ENCODE measurements around the gene SORCS2.
A peak's percentile ranks its signal among the peaks of the same experiment; 100 is the strongest.

The SORCS2 gene

GRCh38 chr4:7256984-7257810 is 64.9 kb downstream of the SORCS2 start:
- Histone ChIP-seq H3K9me3 (ENCODE audit: control insufficient read depth in 2 of 2, low read length in 2 of 2) (no peaks in the 10 kb centered on the region), H3K4me1 (ENCODE audit: control insufficient read depth, insufficient read depth, low read length) (peaks cover 18% of the 10 kb centered on the region), H3K27me3 (ENCODE audit: control insufficient read depth in 1 of 2, insufficient read depth in 2 of 2, low read length in 2 of 2) (peaks cover 0 to 3% of the 10 kb centered on the region in 2 donors), H3K27ac (ENCODE audit: low read length) (no peak overlapping the region), H3K4me3 (ENCODE audit: low read length in 2 of 2) (peak overlapping the region in 1 of 2 donors; percentile 15), H3K9ac (ENCODE audit: low read length in 2 of 2) (no peak overlapping the region), H3K36me3 (ENCODE audit: control insufficient read depth in 2 of 2, insufficient read depth in 2 of 2, low read length in 2 of 2) (no peaks in the 10 kb centered on the region)

GRCh38 chr4:7259039-7259438 is 66.7 kb downstream of the SORCS2 start:
- Histone ChIP-seq H3K4me1 (ENCODE audit: control insufficient read depth, insufficient read depth, low read length) (peaks cover 16% of the 10 kb centered on the region), H3K36me3 (ENCODE audit: control insufficient read depth in 2 of 2, insufficient read depth in 2 of 2, low read length in 2 of 2) (no peaks in the 10 kb centered on the region), H3K9me3 (ENCODE audit: control insufficient read depth in 2 of 2, low read length in 2 of 2) (no peaks in the 10 kb centered on the region), H3K27ac (ENCODE audit: low read length) (no peak overlapping the region), H3K27me3 (ENCODE audit: control insufficient read depth in 1 of 2, insufficient read depth in 2 of 2, low read length in 2 of 2) (peaks cover 0 to 3% of the 10 kb centered on the region in 2 donors), H3K4me3 (ENCODE audit: low read length in 2 of 2) (no peak overlapping the region), H3K9ac (ENCODE audit: low read length in 2 of 2) (no peak overlapping the region)

DNA sequence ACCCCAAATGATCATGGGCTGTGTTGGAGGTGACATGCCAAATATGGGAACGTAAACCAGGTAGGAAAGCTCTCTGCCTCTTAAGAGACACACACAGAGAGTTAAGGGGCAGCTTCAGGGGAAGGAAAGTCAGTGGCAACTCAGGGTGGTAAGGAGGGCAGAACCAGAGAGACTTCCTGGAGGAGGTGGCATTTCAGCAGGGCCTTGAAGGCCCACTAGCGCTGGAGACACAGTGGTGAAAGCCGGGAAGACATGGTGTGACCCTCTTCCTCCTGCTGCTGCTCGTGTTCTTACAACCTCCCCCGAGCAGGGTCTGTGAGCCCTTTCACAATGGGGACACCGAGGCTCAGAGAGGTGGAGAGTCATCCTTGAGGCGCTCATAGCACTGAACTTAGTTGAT is 68.2 kb downstream of the SORCS2 start:
- Histone ChIP-seq H3K9ac (ENCODE audit: low read length in 2 of 2) (no peak overlapping the region), H3K27me3 (ENCODE audit: control insufficient read depth in 1 of 2, insufficient read depth in 2 of 2, low read length in 2 of 2) (peaks cover 0 to 3% of the 10 kb centered on the region in 2 donors), H3K36me3 (ENCODE audit: control insufficient read depth in 2 of 2, insufficient read depth in 2 of 2, low read length in 2 of 2) (no peaks in the 10 kb centered on the region), H3K4me1 (ENCODE audit: control insufficient read depth, insufficient read depth, low read length) (peaks cover 12% of the 10 kb centered on the region), H3K4me3 (ENCODE audit: low read length in 2 of 2) (no peak overlapping the region), H3K9me3 (ENCODE audit: control insufficient read depth in 2 of 2, low read length in 2 of 2) (no peaks in the 10 kb centered on the region), H3K27ac (ENCODE audit: low read length) (no peak overlapping the region)

DNA sequence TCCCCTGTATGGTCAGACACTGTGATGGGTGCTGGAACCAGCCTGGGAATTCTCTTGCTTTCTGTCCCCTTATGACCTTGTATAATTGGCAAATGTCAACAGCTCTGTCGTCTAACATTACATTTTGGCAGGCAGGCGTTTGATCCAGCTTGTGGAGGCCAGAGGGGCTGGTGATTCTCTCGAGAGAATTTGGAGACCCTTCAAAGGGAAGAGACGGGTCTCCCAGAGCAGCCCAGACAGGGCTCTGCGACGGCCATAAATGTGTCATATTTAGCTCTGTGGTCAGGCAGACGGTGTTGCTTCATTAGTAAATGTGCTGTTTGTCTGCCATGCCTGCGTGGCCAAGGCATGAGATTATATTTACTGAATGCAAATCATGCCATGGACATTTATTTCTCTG is 68.7 kb downstream of the SORCS2 start:
- Histone ChIP-seq H3K9ac (ENCODE audit: low read length in 2 of 2) (no peak overlapping the region), H3K4me1 (ENCODE audit: control insufficient read depth, insufficient read depth, low read length) (peaks cover 9% of the 10 kb centered on the region), H3K36me3 (ENCODE audit: control insufficient read depth in 2 of 2, insufficient read depth in 2 of 2, low read length in 2 of 2) (no peaks in the 10 kb centered on the region), H3K4me3 (ENCODE audit: low read length in 2 of 2) (no peak overlapping the region), H3K9me3 (ENCODE audit: control insufficient read depth in 2 of 2, low read length in 2 of 2) (no peaks in the 10 kb centered on the region), H3K27ac (ENCODE audit: low read length) (no peak overlapping the region), H3K27me3 (ENCODE audit: control insufficient read depth in 1 of 2, insufficient read depth in 2 of 2, low read length in 2 of 2) (peaks cover 0 to 3% of the 10 kb centered on the region in 2 donors)

DNA sequence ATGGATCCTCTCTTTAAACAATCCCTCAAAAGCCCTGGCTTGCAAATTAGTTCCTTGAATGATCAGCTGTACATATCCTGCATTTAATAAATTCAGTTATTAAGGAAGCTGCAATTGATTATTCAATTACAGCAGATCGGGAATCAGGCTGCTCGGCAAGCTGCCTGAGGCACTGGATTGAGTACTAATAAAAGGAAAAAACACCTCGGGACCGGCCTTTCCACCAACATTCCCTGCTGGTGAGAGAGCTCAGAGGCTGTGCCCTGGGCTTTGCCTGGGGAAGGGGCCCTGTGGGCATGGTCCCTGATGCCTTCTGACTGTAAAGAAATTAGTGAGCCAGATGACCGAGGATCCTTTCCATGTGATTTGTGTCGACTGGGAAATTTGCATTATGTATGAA is 69.2 kb downstream of the SORCS2 start:
- H3K9me3 ChIP-seq (ENCODE audit: control insufficient read depth in 2 of 2, low read length in 2 of 2) = no peaks in the 10 kb centered on the region
- H3K36me3 ChIP-seq (ENCODE audit: control insufficient read depth in 2 of 2, insufficient read depth in 2 of 2, low read length in 2 of 2) = no peaks in the 10 kb centered on the region
- no peak overlapping the region for H3K27ac ChIP-seq (ENCODE audit: low read length)
- H3K9ac ChIP-seq (ENCODE audit: low read length in 2 of 2) = no peak overlapping the region
- H3K4me3 ChIP-seq (ENCODE audit: low read length in 2 of 2) = no peak overlapping the region
- peaks cover 0 to 3% of the 10 kb centered on the region in 2 donors for H3K27me3 ChIP-seq (ENCODE audit: control insufficient read depth in 1 of 2, insufficient read depth in 2 of 2, low read length in 2 of 2)
- H3K4me1 ChIP-seq (ENCODE audit: control insufficient read depth, insufficient read depth, low read length) = peaks cover 7% of the 10 kb centered on the region

GRCh38 chr4:7262134-7262533 is 69.8 kb downstream of the SORCS2 start:
- H3K9ac ChIP-seq (ENCODE audit: low read length in 2 of 2) = no peak overlapping the region
- H3K9me3 ChIP-seq (ENCODE audit: control insufficient read depth in 2 of 2, low read length in 2 of 2) = no peaks in the 10 kb centered on the region
- H3K27me3 ChIP-seq (ENCODE audit: control insufficient read depth in 1 of 2, insufficient read depth in 2 of 2, low read length in 2 of 2) = peaks cover 0 to 3% of the 10 kb centered on the region in 2 donors
- no peaks in the 10 kb centered on the region for H3K36me3 ChIP-seq (ENCODE audit: control insufficient read depth in 2 of 2, insufficient read depth in 2 of 2, low read length in 2 of 2)
- peaks cover 2% of the 10 kb centered on the region for H3K4me1 ChIP-seq (ENCODE audit: control insufficient read depth, insufficient read depth, low read length)
- no peak overlapping the region for H3K27ac ChIP-seq (ENCODE audit: low read length)
- H3K4me3 ChIP-seq (ENCODE audit: low read length in 2 of 2) = no peak overlapping the region

GRCh38 chr4:7263166-7263565 is 70.8 kb downstream of the SORCS2 start:
- no peaks in the 10 kb centered on the region for H3K36me3 ChIP-seq (ENCODE audit: control insufficient read depth in 2 of 2, insufficient read depth in 2 of 2, low read length in 2 of 2)
- no peak overlapping the region for H3K4me3 ChIP-seq (ENCODE audit: low read length in 2 of 2)
- H3K9me3 ChIP-seq (ENCODE audit: control insufficient read depth in 2 of 2, low read length in 2 of 2) = no peaks in the 10 kb centered on the region
- peaks cover 2% of the 10 kb centered on the region for H3K4me1 ChIP-seq (ENCODE audit: control insufficient read depth, insufficient read depth, low read length)
- no peak overlapping the region for H3K9ac ChIP-seq (ENCODE audit: low read length in 2 of 2)
- no peak overlapping the region for H3K27ac ChIP-seq (ENCODE audit: low read length)
- peaks cover 0 to 3% of the 10 kb centered on the region in 2 donors for H3K27me3 ChIP-seq (ENCODE audit: control insufficient read depth in 1 of 2, insufficient read depth in 2 of 2, low read length in 2 of 2)

DNA sequence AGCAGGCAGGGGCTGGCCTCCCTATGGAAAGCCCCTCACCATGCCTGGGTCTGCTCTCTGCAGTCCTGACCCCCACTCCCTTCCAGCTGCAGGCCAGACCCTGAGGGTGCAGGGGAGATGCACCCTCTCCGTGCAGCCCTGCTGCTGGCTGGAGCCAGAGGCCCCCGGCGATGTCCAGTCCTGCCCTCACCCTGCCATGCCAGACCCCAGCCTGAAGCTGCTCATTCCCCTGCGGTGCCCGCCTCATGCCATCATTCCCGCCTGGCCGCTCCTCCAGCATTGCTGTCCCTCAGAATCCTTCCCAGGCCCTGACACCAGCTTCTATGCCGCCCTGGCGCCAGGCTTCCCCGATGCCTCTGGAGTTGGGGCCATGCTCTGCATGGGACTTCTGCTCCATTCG is 72.4 kb downstream of the SORCS2 start:
- H3K4me3 ChIP-seq (ENCODE audit: low read length in 2 of 2) = no peak overlapping the region
- no peak overlapping the region for H3K9ac ChIP-seq (ENCODE audit: low read length in 2 of 2)
- peaks cover 2% of the 10 kb centered on the region for H3K4me1 ChIP-seq (ENCODE audit: control insufficient read depth, insufficient read depth, low read length)
- H3K27ac ChIP-seq (ENCODE audit: low read length) = no peak overlapping the region
- H3K36me3 ChIP-seq (ENCODE audit: control insufficient read depth in 2 of 2, insufficient read depth in 2 of 2, low read length in 2 of 2) = no peaks in the 10 kb centered on the region
- peaks cover 0 to 5% of the 10 kb centered on the region in 2 donors for H3K27me3 ChIP-seq (ENCODE audit: control insufficient read depth in 1 of 2, insufficient read depth in 2 of 2, low read length in 2 of 2)
- H3K9me3 ChIP-seq (ENCODE audit: control insufficient read depth in 2 of 2, low read length in 2 of 2) = no peaks in the 10 kb centered on the region

- H3K36me3 ChIP-seq (ENCODE audit: control insufficient read depth in 2 of 2, insufficient read depth in 2 of 2, low read length in 2 of 2) = no peaks in the 10 kb centered on the region
- H3K9ac ChIP-seq (ENCODE audit: low read length in 2 of 2) = no peak overlapping the region
- no peak overlapping the region for H3K4me3 ChIP-seq (ENCODE audit: low read length in 2 of 2)
- H3K9me3 ChIP-seq (ENCODE audit: control insufficient read depth in 2 of 2, low read length in 2 of 2) = no peaks in the 10 kb centered on the region
- no peak overlapping the region for H3K27ac ChIP-seq (ENCODE audit: low read length)
- peaks cover 0 to 2% of the 10 kb centered on the region in 2 donors for H3K27me3 ChIP-seq (ENCODE audit: control insufficient read depth in 1 of 2, insufficient read depth in 2 of 2, low read length in 2 of 2)
- no peaks in the 10 kb centered on the region for H3K4me1 ChIP-seq (ENCODE audit: control insufficient read depth, insufficient read depth, low read length)
These were observed 74.4 kb downstream of the SORCS2 start for GRCh38 chr4:7266525-7267292.

DNA sequence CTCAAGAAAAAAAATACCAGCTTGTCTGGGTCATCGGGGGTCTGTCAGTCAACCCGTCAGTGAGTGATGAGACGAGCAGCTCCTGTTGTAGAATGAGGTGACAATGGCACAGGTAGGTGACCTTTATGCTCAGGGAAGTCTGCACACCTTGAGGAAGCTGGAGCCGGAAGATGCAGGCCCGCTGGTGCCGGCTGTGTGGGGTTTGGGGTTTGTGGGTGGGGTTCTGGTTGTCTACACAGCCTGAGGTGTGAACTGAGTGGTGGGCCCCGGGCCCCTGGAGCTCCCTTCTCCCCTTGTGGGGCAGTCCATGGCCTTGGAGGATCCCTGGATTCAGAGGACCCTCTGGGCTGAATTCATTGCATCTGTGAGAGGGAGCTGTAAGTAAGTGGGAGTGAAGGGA is 75.5 kb downstream of the SORCS2 start:
- H3K4me1 ChIP-seq (ENCODE audit: control insufficient read depth, insufficient read depth, low read length) = no peaks in the 10 kb centered on the region
- no peaks in the 10 kb centered on the region for H3K9me3 ChIP-seq (ENCODE audit: control insufficient read depth in 2 of 2, low read length in 2 of 2)
- no peak overlapping the region for H3K9ac ChIP-seq (ENCODE audit: low read length in 2 of 2)
- H3K27ac ChIP-seq (ENCODE audit: low read length) = no peak overlapping the region
- no peak overlapping the region for H3K4me3 ChIP-seq (ENCODE audit: low read length in 2 of 2)
- H3K36me3 ChIP-seq (ENCODE audit: control insufficient read depth in 2 of 2, insufficient read depth in 2 of 2, low read length in 2 of 2) = no peaks in the 10 kb centered on the region
- peaks cover 0 to 2% of the 10 kb centered on the region in 2 donors for H3K27me3 ChIP-seq (ENCODE audit: control insufficient read depth in 1 of 2, insufficient read depth in 2 of 2, low read length in 2 of 2)

- Histone ChIP-seq H3K4me1 (ENCODE audit: control insufficient read depth, insufficient read depth, low read length) (no peaks in the 10 kb centered on the region), H3K9ac (ENCODE audit: low read length in 2 of 2) (no peak overlapping the region), H3K36me3 (ENCODE audit: control insufficient read depth in 2 of 2, insufficient read depth in 2 of 2, low read length in 2 of 2) (no peaks in the 10 kb centered on the region), H3K27ac (ENCODE audit: low read length) (no peak overlapping the region), H3K9me3 (ENCODE audit: control insufficient read depth in 2 of 2, low read length in 2 of 2) (no peaks in the 10 kb centered on the region), H3K27me3 (ENCODE audit: control insufficient read depth in 1 of 2, insufficient read depth in 2 of 2, low read length in 2 of 2) (peaks cover 0 to 2% of the 10 kb centered on the region in 2 donors), H3K4me3 (ENCODE audit: low read length in 2 of 2) (no peak overlapping the region)
These were observed 76.6 kb downstream of the SORCS2 start for GRCh38 chr4:7268941-7269340.

Data from stomach smooth muscle (tissue), 2 donors.